Neuronal stem cell (in vitro differentiated cells): ENCODE measurements around the gene TMA7B.

ENCODE experiments used
- DNase-seq: peaks from one replicate; pipeline ENCODE4 v3.0.0-alpha.2; 2013; ENCODE audit warnings: low spot score
- H2AFZ ChIP-seq: one replicate; pipeline ENCODE4 v1.6.1; 2013; ENCODE audit warnings: mild to moderate bottlenecking, low read length, inconsistent platforms
- H2AK5ac ChIP-seq: 2 replicates; pipeline ENCODE4 v1.6.1; 2013; ENCODE audit warnings: low read depth, mild to moderate bottlenecking, inconsistent platforms, low read length, moderate library complexity, mixed read lengths
- H2BK120ac ChIP-seq: 2 replicates; pipeline ENCODE4 v1.6.1; 2013; ENCODE audit warnings: low read depth, mild to moderate bottlenecking, inconsistent platforms, low read length, moderate library complexity, mixed read lengths
- H2BK12ac ChIP-seq: one replicate; pipeline ENCODE4 v1.6.1; 2013; ENCODE audit warnings: low read length, inconsistent platforms
- H2BK15ac ChIP-seq: 2 replicates; pipeline ENCODE4 v1.6.1; 2013; ENCODE audit warnings: mild to moderate bottlenecking, low read length, inconsistent platforms, mixed read lengths
- H2BK5ac ChIP-seq: one replicate; pipeline ENCODE4 v1.6.1; 2013; ENCODE audit warnings: inconsistent platforms, mild to moderate bottlenecking, low read length, moderate library complexity
- H3K14ac ChIP-seq: one replicate; pipeline ENCODE4 v1.6.1; 2013; ENCODE audit warnings: low read length, inconsistent platforms
- H3K18ac ChIP-seq: 2 replicates; pipeline ENCODE4 v1.6.1; 2013; ENCODE audit warnings: low read length, inconsistent platforms
- H3K23ac ChIP-seq: 2 replicates; pipeline ENCODE4 v1.6.1; 2013; ENCODE audit warnings: low read depth, mild to moderate bottlenecking, mixed read lengths, low read length, inconsistent platforms; ENCODE audit not compliant: poor library complexity
- H3K27ac ChIP-seq: replicated peaks from 3 replicates; pipeline ENCODE4 v1.5.1; 2013; ENCODE audit warnings: low read length, inconsistent platforms
- H3K27me3 ChIP-seq, 3 experiments: 2 replicates each; pipeline ENCODE4 v1.6.1; 2013; ENCODE audit warnings: low read length in 3 of 3, mild to moderate bottlenecking in 2 of 3, inconsistent platforms in 1 of 3, low read depth in 1 of 3, mixed read lengths in 1 of 3, moderate library complexity in 1 of 3; ENCODE audit not compliant: control insufficient read depth in 3 of 3, insufficient read depth in 3 of 3
- H3K36me3 ChIP-seq, 2 donors: replicated peaks in 1 of 2; 2 replicates each; pipeline ENCODE4 v1.6.1; 2013; ENCODE audit warnings: low read length in 2 of 2; ENCODE audit not compliant: control insufficient read depth in 2 of 2, insufficient read depth in 2 of 2
- H3K4ac ChIP-seq: 2 replicates; pipeline ENCODE4 v1.6.1; 2013; ENCODE audit warnings: inconsistent platforms, mild to moderate bottlenecking, low read length, moderate library complexity
- H3K4me1 ChIP-seq, 2 donors: 1 replicate in 1 of 2; 2 replicates in 1 of 2; pipeline ENCODE4 v1.6.1; 2013; ENCODE audit warnings: low read length in 2 of 2, low read depth in 1 of 2; ENCODE audit not compliant: control insufficient read depth in 2 of 2, insufficient read depth in 1 of 2
- H3K4me2 ChIP-seq: one replicate; pipeline ENCODE4 v1.6.1; 2013; ENCODE audit warnings: mild to moderate bottlenecking, low read length, inconsistent platforms; ENCODE audit not compliant: insufficient read depth, poor library complexity, severe bottlenecking
- H3K4me3 ChIP-seq, 2 donors: 2 replicates each; pipeline ENCODE4 v1.5.1; 2013; ENCODE audit warnings: low read length in 2 of 2, mild to moderate bottlenecking in 2 of 2, inconsistent platforms in 1 of 2, moderate library complexity in 1 of 2
- H3K79me1 ChIP-seq: one replicate; pipeline ENCODE4 v1.6.1; 2013; ENCODE audit warnings: low read depth, mild to moderate bottlenecking, inconsistent platforms, low read length, moderate library complexity
- H3K9ac ChIP-seq: one replicate; pipeline ENCODE4 v1.6.1; 2013; ENCODE audit warnings: mild to moderate bottlenecking, low read depth, low read length, inconsistent platforms; ENCODE audit not compliant: poor library complexity
- H3K9me3 ChIP-seq, 2 donors: replicated peaks in 1 of 2; 2 replicates each; pipeline versions ENCODE3 to v1.6.1; 2013; ENCODE audit warnings: low read length in 2 of 2, mild to moderate bottlenecking in 2 of 2, inconsistent platforms in 1 of 2, low read depth in 1 of 2, mixed read lengths in 1 of 2, moderate library complexity in 1 of 2; ENCODE audit not compliant: control insufficient read depth in 2 of 2, insufficient read depth in 1 of 2
- H4K8ac ChIP-seq: one replicate; pipeline ENCODE4 v1.6.1; 2013; ENCODE audit warnings: low read depth, mild to moderate bottlenecking, inconsistent platforms, low read length, moderate library complexity
- H4K91ac ChIP-seq: one replicate; pipeline ENCODE4 v1.6.1; 2013; ENCODE audit warnings: low read length, low read depth, mild to moderate bottlenecking, inconsistent platforms; ENCODE audit not compliant: poor library complexity
- WGBS, 2 donors: extraction: QIAGEN DNeasy Blood & Tissue Kit; methylation state at CpG; one replicate each; pipeline ENCODE4 v1.1.7; 2013; ENCODE audit warnings: missing lambda C conversion rate in 2 of 2, mixed read lengths in 1 of 2; ENCODE audit not compliant: insufficient read length in 2 of 2, insufficient replicate concordance in 1 of 2; ENCODE audit errors: extremely low coverage in 2 of 2; 5-methylcytosine and 5-hydroxymethylcytosine counted together

Gene TMA7B

GRCh38 chr22:39941601-39942000 is 18.6 kb upstream of the TMA7B start:
- Histone ChIP-seq H3K9me3 (no peaks in the 10 kb centered on the region), H3K36me3 (no peaks in the 10 kb centered on the region), H3K14ac (no peak overlapping the region), H3K4me3 (no peak overlapping the region), H2BK5ac (no peak overlapping the region), H3K79me1 (no peaks in the 10 kb centered on the region), H2BK120ac (no peak overlapping the region), H2AK5ac (no peak overlapping the region), H4K8ac (no peak overlapping the region), H3K18ac (no peak overlapping the region), H3K4me2 (no peak overlapping the region), H2BK12ac (no peak overlapping the region), H3K9ac (no peak overlapping the region), H3K23ac (no peak overlapping the region), H3K4me1 (peaks cover 0 to 2% of the 10 kb centered on the region in 2 donors), H3K27ac (no peak overlapping the region), H2AFZ (no peak overlapping the region), H4K91ac (no peak overlapping the region), H3K27me3 (peaks cover 0 to 8% (median 0%) of the 10 kb centered on the region in 3 experiments), H3K4ac (no peak overlapping the region), H2BK15ac (no peak overlapping the region)
- no CpG with 5 or more reads among the region's 2 CpGs for WGBS, 2 donors
- no peak for DNase-seq

DNA sequence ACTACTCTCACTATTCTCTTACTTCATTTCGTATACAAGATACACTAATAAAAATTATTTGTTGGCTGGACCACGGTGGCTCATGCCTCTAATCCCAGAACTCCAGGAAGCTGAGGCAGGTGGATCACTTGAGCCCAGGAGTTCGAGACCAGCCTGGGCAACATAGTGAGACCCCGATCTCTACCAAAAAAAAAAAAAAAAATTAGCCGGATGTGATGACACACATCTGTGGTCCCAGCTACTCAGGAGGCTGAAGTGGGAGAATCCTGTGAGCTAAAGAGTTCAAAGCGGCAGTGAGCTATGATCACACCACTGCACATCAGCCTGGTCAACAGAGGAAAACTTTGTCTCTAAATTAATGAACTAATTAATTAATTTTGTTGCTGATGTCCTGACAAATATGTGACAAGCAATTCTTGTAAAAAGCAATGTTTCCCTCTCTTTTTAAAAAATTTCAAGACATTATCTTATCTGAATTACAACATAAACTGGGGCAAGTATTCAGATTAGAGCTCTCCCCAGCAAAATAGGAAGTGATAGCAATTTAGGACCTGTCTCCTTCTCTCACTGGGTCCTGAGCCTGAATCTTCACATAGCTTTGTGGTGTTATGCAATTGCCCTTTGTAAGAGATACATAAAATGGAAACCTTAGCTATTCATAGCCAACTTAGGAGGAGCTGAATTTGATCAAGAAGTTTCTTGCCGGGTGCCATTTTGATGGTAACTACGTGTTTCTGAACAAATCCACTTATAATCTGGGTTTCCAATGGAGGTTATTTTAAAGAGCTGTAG is 17.6 kb upstream of the TMA7B start:
- Histone ChIP-seq H2BK5ac (no peak overlapping the region), H3K4me1 (peaks cover 0 to 9% of the 10 kb centered on the region in 2 donors), H2BK12ac (no peak overlapping the region), H3K79me1 (no peaks in the 10 kb centered on the region), H3K4me3 (no peak overlapping the region), H4K91ac (no peak overlapping the region), H2AFZ (no peak overlapping the region), H2BK120ac (no peak overlapping the region), H3K4me2 (no peak overlapping the region), H2AK5ac (no peak overlapping the region), H3K36me3 (no peaks in the 10 kb centered on the region), H3K27me3 (peaks cover 0 to 6% (median 0%) of the 10 kb centered on the region in 3 experiments), H3K4ac (no peak overlapping the region), H4K8ac (no peak overlapping the region), H3K23ac (no peak overlapping the region), H3K27ac (no peak overlapping the region), H3K18ac (no peak overlapping the region), H3K14ac (no peak overlapping the region), H2BK15ac (no peak overlapping the region), H3K9me3 (no peaks in the 10 kb centered on the region), H3K9ac (no peak overlapping the region)
- WGBS, 2 donors: no CpG with 5 or more reads among the region's 8 CpGs
- no peak for DNase-seq

DNA sequence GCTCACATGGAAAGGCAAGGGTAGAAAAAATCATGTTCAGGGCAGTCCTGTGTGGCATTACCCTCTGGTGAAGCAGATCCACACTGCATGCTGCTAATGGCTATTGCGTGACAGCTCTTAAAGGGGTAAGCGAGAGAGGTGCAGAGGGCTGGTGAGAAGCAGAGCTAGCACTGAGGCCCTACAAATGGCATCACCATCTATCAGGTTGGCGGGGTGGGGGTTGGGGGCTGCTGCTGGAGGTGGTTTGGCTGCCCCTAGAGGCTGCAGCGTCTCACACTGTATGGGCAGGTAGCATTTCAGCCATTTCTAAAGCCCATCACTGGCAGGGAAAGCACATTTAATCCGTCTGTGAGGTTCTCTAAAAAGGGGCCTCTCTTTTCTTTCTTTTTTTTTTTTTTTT is 16.9 kb upstream of the TMA7B start:
- H3K4me3 ChIP-seq: no peak overlapping the region
- H2BK120ac ChIP-seq: no peak overlapping the region
- no peak overlapping the region for H3K4ac ChIP-seq
- DNase-seq: no peak
- H3K23ac ChIP-seq: no peak overlapping the region
- H3K14ac ChIP-seq: no peak overlapping the region
- no peak overlapping the region for H2AK5ac ChIP-seq
- no peaks in the 10 kb centered on the region for H3K79me1 ChIP-seq
- no peaks in the 10 kb centered on the region for H3K36me3 ChIP-seq
- H3K4me2 ChIP-seq: no peak overlapping the region
- no peak overlapping the region for H2BK5ac ChIP-seq
- no peaks in the 10 kb centered on the region for H3K9me3 ChIP-seq
- H3K4me1 ChIP-seq: peaks cover 0 to 9% of the 10 kb centered on the region in 2 donors
- WGBS, 2 donors: no CpG with 5 or more reads among the region's 5 CpGs
- no peak overlapping the region for H4K91ac ChIP-seq
- H2BK12ac ChIP-seq: no peak overlapping the region
- H3K27me3 ChIP-seq: peaks cover 0 to 6% (median 0%) of the 10 kb centered on the region in 3 experiments
- no peak overlapping the region for H2BK15ac ChIP-seq
- H3K18ac ChIP-seq: no peak overlapping the region
- H4K8ac ChIP-seq: no peak overlapping the region
- no peak overlapping the region for H2AFZ ChIP-seq
- H3K9ac ChIP-seq: no peak overlapping the region
- H3K27ac ChIP-seq: no peak overlapping the region

- H2AK5ac ChIP-seq: no peak overlapping the region
- H2BK15ac ChIP-seq: no peak overlapping the region
- no peak overlapping the region for H4K8ac ChIP-seq
- H3K27ac ChIP-seq: no peak overlapping the region
- H2BK120ac ChIP-seq: no peak overlapping the region
- H3K4me2 ChIP-seq: no peak overlapping the region
- peaks cover 0 to 9% of the 10 kb centered on the region in 2 donors for H3K4me1 ChIP-seq
- no peak overlapping the region for H3K14ac ChIP-seq
- H3K36me3 ChIP-seq: no peaks in the 10 kb centered on the region
- no peak overlapping the region for H3K18ac ChIP-seq
- no peak overlapping the region for H2AFZ ChIP-seq
- H3K79me1 ChIP-seq: no peaks in the 10 kb centered on the region
- no peak overlapping the region for H3K4me3 ChIP-seq
- peaks cover 0 to 9% (median 0%) of the 10 kb centered on the region in 3 experiments for H3K27me3 ChIP-seq
- no peak overlapping the region for H3K9ac ChIP-seq
- no peak overlapping the region for H4K91ac ChIP-seq
- no peak for DNase-seq
- no peak overlapping the region for H2BK5ac ChIP-seq
- no peak overlapping the region for H2BK12ac ChIP-seq
- no peak overlapping the region for H3K4ac ChIP-seq
- WGBS, 2 donors: no CpG with 5 or more reads among the region's 11 CpGs
- no peaks in the 10 kb centered on the region for H3K9me3 ChIP-seq
- no peak overlapping the region for H3K23ac ChIP-seq
These were observed 16.0 kb upstream of the TMA7B start for GRCh38 chr22:39943953-39944872.
